Pons (tissue), 1 donor: ENCODE results near the gene VAMP1.
A peak's percentile ranks its signal among the peaks of the same experiment; 100 is the strongest.
"Not testable (repeated sequence)": the region's sequence is repeated elsewhere in the genome, so short reads cannot be mapped to it uniquely, and the experiment has no call there.

Experiments
- DNase-seq: peaks from one replicate; pipeline ENCODE4 v3.0.0-alpha.2; 2016; ENCODE audit warnings: low spot score

VAMP1 gene

DNA sequence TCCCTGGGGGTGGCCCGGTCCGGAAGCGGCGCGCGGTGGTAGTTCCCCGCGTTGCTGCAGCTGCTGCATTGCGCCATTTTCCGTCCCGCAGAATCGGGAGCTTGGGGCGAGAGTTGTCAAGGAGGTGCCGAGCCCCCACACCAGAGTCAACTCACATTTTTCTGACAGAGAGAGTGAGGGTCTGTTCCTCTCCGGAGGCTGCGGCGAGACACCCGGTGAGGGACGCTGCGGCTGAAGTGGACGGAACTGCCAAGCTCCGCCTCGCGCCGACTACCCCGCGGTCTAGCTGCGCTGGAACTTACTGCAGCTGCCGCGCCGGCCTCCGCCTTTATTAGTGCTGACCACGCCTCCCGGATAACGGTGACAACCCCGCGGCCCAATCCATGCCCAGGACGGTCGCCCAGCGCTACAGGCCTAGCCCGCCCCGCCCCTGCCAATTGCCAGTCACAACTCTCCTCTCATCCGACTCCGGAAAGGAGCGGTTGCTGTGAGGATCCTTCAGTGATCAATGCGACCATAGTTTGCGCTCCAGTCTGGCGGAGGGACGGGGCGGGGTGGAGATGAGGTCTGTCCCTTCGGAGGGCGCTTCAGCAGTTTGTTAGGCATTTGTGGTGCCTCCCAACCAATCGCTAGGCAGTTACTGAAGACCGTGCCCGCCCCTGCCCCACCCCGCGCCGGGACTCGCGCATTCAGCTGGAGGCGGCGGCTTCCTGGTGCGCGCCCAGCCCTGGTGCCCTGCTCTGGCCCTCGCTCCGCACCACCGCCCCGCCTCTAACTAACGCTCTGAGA is at the start of gene VAMP1:
Gene VAMP1, minus strand, starts transcription at position 303 of the 789 bp plus-strand sequence. Its CDS starts 146 bp downstream, at position 157.
- DNase-seq = peak; percentile 99

GRCh38 chr12:6520186-6520585 is 49.7 kb upstream of the VAMP1 start:
- no peak for DNase-seq

DNA sequence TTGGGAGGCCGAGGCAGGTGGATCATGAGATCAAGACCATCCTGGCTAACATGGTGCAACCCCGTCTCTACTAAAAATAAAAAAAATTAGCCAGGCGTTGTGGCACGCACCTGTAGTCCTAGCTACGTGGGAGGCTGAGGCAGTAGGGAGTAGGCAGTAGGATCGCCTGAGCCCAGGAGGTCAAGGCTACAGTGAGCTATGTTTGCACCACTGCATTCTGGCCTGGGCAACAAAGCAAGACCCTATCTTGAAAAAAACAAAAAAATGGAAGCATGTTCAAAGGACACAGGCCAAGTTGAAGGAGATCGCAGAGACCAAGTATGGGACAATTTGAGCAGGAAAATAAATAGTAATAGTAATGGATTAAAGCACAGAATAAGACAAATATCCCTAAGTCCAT is 37.6 kb upstream of the VAMP1 start:
- no peak for DNase-seq

DNA sequence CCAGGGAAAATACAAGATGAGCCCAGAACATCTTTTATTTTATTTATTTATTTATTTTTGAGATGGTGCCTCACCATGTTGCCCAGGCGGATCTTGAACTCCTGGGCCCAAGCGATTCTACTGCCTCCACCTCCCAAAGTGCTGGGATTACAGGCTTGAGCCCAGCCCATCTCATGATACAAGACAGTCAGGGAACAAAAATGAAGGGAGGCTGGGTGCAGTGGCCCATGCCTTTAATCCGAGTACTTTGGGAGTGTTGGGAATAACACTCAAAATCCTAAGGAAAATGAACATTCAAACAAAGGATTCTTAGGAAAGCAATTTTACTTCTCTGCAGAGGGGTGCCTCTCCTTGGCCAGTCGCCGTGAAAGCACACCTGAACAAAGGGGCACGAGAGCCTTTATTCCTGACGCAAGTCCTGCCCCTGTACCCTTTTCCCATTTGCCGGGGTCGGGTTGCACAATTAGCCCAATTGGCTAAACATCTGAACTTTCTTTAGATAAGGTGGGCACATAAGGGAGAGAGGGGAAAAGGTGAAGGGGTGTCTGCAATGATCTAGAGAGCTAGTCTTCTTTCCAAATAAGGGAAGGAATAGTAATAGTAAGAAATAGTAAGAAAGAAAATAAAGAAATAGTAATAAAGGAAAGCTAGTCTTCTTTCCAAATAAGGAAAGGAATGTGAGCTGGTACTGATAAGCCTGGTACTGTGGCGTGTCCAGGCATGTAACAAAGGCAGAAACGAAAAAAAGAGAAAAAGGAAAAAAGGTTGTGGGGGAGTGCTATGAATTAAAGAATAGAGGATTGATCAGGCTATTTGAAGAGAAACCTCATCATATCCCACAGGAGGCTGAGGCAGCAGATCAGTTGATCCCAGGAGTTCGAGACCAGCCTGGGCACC is 36.9 kb upstream of the VAMP1 start:
- no peak for DNase-seq

- no peak for DNase-seq
Measured at GRCh38 chr12:6500466-6500865, 30.0 kb upstream of the VAMP1 start.

DNA sequence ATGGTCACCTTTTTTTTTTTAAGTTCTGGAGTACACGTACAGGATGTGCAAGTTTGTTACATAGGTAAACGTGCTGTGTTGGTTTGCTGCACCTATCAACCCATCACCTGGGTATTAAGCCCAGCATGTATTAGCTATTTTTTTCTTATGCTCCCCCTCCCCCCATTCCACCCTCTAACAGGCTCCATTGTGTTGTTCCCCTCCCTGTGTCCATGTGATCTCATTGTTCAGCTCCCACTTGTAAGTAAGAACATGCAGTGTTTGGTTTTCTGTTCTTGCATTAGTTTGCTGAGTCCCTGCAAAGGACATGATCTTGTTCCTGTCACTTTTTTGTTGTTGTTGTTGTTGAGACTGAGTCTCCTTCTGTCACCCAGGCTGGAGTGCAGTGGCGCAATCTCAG is 26.8 kb upstream of the VAMP1 start:
- DNase-seq = peak; percentile 86

DNA sequence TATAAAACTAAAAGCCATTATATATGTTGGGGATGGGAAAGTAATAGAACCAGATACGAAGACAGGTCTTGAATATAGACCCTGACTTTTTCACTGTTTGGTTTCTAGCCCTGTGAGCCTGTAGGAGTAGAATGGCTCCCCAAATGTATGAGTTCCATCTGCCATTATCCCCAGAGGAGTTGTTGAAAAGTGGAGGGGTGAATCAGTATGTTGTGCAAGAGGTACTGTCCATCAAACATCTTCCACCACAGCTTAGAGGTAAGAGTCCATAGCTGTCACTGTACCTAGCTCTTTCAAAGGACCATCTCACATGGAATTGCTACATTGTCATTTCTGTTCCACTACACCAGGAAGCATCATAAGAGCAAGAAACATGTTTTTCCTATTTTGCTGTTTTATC is 24.5 kb upstream of the VAMP1 start:
- DNase-seq = no peak

GRCh38 chr12:6494258-6494743 is 23.8 kb upstream of the VAMP1 start:
- no peak for DNase-seq

GRCh38 chr12:6493497-6494257 is 23.2 kb upstream of the VAMP1 start, which contains the start of gene NCAPD2:
NCAPD2 (plus strand) TSS chr12:6494102; CDS start chr12:6495099, 997 bp downstream.
- DNase-seq = peak; percentile 97

DNA sequence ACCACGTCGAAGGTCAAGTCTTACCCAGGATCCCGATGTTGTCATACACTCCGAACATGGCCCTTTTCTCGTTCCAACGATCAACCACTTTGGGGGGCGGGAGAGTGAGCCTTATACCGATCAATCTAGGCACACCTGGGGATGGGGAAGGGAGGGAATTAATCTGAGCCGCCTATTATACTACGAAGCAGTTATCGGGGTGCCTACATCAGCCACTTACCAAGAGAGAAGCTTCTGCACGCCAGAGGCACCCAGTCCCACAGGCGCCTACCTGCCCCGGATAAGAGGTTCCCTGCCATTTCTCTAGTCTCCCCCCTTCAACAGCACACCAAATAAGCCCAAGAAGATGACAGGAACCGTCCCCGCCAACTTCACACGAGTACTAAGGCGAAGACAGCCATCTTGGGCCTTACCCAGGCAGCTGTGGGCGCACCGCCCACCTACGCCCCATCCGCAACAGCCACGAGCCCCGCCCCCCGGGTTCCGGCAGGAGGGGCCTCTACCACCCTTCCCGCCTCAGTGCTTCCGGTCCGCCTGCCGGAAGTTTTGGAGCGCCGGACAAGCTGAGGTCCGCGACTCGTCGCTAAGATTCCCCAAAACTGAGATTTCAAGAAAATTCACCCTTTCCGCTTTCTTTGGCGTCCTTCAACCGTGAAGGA is 22.5 kb upstream of the VAMP1 start, which contains the start of gene MRPL51:
Gene MRPL51, minus strand, starts transcription at position 425 of the 659 bp plus-strand sequence. Its CDS starts 126 bp downstream, at position 299.
- DNase-seq = peak; percentile 96

DNA sequence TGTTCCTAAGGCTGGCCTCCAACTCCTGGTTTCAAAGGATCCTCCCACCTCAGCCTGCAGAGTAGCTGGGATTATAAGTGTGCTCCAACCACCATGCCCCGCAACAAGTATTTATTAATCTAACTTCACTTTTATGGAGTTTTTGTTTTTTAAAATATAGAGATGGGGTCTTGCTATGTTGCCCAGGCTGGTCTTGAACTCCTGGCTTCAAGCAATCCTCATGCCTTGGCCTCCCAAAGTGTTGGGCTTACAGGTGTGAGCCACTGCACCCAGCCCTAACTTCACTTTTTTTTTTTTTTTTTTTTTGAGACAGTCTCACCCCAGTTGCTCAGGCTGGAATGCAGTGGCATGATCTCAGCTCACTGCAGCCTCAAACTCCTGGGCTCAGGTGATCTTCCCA is 20.2 kb upstream of the VAMP1 start:
- not testable (repeated sequence) for DNase-seq

DNA sequence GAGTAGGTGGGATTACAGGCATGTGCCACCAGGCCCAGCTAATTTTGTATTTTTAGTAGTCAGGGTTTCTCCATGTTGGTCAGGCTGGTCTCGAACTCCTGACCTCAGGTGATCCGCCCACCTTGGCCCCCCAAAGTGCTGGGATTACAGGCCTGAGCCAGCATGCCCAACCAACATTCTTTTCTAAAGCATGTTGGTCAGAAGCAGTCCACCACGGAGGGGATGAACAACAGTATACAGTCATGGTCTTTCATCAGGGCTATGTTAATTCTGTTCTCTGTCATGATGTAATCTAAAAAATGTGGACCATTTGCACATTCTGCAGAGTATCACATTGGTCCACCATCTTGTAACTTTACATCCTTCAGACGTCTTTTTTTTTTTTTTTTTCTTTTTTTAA is 19.0 kb upstream of the VAMP1 start:
- DNase-seq = no peak

GRCh38 chr12:6488240-6488639 is 17.8 kb upstream of the VAMP1 start:
- DNase-seq = no peak

DNA sequence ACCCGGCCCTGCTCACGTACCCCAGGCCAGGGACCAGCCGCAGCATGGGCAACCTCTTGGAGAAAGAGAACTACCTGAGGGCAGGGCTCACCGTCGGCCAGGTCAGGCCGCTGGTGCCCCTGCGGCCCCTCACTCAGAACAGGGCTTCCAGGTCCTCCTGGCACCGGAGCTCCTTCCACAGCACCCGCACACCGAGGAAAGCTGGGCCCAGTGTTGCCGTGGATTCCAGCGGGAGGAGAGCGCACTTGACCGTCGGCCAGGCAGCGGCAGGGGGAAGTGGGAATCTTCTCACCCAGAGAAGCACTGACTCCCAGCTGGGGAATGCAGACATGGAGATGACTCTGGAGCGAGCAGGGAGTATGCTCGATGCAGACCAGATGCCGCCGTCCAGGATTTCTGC is 7.9 kb upstream of the VAMP1 start:
- no peak for DNase-seq

DNA sequence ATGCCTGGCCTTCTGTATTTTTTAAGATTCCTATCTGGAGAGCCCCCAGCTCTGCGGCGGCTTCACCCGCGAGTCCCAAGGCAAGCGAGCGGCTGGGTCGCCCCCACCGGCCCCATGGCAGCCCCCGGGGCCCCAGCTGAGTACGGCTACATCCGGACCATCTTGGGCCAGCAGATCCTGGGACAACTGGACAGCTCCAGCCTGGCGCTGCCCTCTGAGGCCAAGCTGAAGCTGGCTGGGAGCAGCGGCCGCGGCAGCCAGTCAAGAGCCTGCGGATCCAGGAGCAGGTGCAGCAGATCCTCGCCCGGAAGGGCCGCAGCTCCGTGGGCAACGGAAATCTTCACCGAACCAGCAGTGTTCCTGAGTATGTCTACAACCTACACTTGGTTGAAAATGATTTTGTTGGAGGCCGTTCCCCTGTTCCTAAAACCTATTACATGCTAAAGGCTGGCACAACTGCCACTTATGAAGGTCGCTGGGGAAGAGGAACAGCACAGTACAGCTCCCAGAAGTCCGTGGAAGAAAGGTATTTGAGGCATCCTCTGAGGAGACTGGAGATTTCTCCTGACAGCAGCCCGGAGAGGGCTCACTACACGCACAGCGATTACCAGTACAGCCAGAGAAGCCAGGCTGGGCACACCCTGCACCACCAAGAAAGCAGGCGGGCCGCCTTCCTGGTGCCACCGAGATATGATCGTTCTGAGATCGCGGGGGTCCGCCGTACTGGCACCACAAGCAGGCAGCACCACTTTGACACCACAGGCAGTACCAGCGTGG is 7.3 kb upstream of the VAMP1 start:
- not testable (repeated sequence) for DNase-seq

- no peak for DNase-seq
Measured at GRCh38 chr12:6476489-6476888, 6.0 kb upstream of the VAMP1 start.

DNA sequence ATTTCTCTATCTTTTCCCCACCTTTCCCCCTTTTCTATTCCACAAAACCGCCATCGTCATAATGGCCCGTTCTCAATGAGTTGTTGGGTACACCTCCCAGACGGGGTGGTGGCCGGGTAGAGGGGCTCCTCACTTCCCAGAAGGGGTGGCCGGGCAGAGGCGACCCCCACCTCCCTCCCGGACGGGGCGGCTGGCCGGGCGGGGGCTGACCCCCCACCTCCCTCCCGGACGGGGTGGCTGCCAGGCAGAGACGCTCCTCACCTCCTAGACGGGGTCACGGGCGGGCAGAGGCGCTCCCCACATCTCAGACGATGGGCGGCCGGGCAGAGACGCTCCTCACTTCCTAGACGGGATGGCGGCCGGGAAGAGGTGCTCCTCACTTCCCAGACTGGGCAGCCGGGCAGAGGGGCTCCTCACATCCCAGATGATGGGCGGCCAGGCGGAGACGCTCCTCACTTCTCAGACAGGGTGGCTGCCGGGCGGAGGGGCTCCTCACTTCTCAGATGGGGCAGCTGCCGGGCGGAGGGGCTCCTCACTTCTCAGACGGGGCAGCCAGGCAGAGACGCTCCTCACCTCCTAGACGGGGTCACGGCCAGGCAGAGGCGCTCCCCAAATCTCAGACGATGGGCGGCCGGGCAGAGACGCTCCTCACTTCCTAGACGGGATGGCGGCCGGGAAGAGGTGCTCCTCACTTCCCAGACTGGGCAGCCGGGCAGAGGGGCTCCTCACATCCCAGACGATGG is 4.9 kb upstream of the VAMP1 start:
- not testable (repeated sequence) for DNase-seq

DNA sequence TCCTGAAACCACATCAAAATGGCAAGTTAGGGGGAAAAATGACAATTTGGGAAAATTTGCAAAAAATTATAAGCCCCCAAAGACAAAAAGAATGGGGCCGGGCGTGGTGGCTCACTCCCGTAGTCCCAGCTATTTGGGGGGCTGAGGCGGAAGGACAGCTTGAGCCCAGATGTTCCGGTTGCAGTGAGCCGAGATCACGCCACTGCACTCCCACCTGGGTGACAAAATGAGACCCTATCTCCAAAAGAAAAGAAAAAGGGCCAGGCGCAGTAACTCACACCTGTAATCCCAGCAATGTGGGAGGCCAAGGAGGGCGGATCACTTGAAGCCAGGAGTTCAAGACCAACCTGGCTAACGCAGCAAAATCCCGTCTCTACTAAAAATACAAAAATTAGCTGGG is 2.0 kb upstream of the VAMP1 start:
- DNase-seq = no peak

DNA sequence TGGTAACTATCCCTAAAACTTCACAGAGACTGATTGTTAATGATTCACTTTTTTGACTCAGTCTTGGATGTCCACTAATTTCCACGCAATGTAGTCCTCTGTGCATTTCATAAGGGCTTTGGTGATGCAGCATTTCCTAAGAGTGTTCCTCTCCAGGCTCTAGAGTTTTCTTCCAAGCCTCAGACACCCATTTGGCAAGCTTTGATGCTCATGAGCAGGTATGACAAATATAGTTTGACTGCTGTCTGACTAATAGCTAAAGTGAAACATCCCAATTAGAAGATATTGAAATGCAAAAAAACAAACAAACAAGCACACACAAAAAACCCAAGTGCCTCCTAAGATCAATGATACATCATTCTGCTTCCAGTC is 1.5 kb upstream of the VAMP1 start:
- no peak for DNase-seq
